BE2C (cell line): ENCODE results near the gene CLCN2. TPM values are rescaled to one million over a fixed set of nuclear protein-coding genes. Genes with fewer than 3 reads are reported as not detected.

Experiments
- DNase-seq: peaks from one replicate; pipeline ENCODE4 v3.0.0-alpha.2; 2020
- H3K27me3 ChIP-seq: fragments of 250-450 bp; sonication (Bioruptor Pico); 2 replicates; pipeline ENCODE4 v1.5.1; 2020; ENCODE audit warnings: mild to moderate bottlenecking
- H3K36me3 ChIP-seq: fragments of 250-450 bp; sonication (Bioruptor Pico); 2 replicates; pipeline ENCODE4 v1.5.1; 2020; ENCODE audit warnings: mild to moderate bottlenecking
- H3K4me1 ChIP-seq: fragments of 250-450 bp; sonication (Bioruptor Pico); 2 replicates; pipeline ENCODE4 v1.5.1; 2020
- H3K4me3 ChIP-seq: 2 replicates; pipeline ENCODE4 v1.5.1; 2011; ENCODE audit warnings: low read depth, low read length
- H3K9me3 ChIP-seq: fragments of 250-450 bp; sonication (Bioruptor Pico); 2 replicates; pipeline ENCODE4 v1.5.1; 2020
- polyA plus RNA-seq: library from polyadenylated mRNA; unstranded; fragments of >200 nt; gene quantifications from one replicate; pipeline ENCODE4 v1.2.1, GENCODE V29; 2012; ENCODE audit warnings: low read depth, missing spikeins; ENCODE audit not compliant: insufficient read length, insufficient read depth
- TF ChIP-seq, protein P1 (sequence below): IDR thresholded peaks from 2 replicates; pipeline ENCODE4 v1.5.1; 2012; ENCODE audit warnings: mild to moderate bottlenecking, low read depth, low read length

The CLCN2 gene
- 12.2 TPM for polyA plus RNA-seq

DNA sequence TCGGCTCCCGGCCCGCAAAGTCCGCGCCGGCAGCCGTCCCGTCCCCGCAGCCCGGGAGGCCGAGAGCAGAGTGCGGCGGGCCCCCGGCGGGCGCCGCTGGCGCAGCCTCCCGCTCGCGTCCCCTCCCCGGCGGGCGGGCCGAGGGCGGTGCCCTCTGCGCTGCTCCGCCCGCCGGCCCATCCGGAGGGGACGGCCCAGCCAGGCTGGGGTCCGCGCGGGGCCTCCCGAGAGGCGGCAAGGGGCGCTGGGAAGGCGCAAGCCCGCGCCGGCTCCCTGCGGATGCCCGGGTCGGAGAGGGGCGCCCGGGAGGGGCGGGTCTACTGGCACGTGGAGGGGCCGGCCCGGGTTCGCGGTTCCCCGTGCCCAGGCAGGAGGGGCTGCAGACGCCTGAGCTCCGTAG lies at the start of gene CLCN2, which contains the start of gene POLR2H:
Gene CLCN2 (minus strand): TSS at position 74 of the 400 bp plus-strand sequence. CDS start 126 bp downstream, outside the sequence.
Gene POLR2H (plus strand): TSS at position 179 of the 400 bp plus-strand sequence. CDS start 1,783 bp downstream, outside the sequence.
- TF ChIP-seq, protein P1, sequence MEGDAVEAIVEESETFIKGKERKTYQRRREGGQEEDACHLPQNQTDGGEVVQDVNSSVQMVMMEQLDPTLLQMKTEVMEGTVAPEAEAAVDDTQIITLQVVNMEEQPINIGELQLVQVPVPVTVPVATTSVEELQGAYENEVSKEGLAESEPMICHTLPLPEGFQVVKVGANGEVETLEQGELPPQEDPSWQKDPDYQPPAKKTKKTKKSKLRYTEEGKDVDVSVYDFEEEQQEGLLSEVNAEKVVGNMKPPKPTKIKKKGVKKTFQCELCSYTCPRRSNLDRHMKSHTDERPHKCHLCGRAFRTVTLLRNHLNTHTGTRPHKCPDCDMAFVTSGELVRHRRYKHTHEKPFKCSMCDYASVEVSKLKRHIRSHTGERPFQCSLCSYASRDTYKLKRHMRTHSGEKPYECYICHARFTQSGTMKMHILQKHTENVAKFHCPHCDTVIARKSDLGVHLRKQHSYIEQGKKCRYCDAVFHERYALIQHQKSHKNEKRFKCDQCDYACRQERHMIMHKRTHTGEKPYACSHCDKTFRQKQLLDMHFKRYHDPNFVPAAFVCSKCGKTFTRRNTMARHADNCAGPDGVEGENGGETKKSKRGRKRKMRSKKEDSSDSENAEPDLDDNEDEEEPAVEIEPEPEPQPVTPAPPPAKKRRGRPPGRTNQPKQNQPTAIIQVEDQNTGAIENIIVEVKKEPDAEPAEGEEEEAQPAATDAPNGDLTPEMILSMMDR = no peak
- Histone ChIP-seq H3K4me3 (peak within 1 kb of the TSS; percentile 86), H3K4me1 (no peaks in the 10 kb centered on the region), H3K27me3 (no peaks in the 10 kb centered on the region), H3K9me3 (no peaks in the 10 kb centered on the region), H3K36me3 (peaks cover 13% of the 10 kb centered on the region)
- DNase-seq = peak; percentile 81

DNA sequence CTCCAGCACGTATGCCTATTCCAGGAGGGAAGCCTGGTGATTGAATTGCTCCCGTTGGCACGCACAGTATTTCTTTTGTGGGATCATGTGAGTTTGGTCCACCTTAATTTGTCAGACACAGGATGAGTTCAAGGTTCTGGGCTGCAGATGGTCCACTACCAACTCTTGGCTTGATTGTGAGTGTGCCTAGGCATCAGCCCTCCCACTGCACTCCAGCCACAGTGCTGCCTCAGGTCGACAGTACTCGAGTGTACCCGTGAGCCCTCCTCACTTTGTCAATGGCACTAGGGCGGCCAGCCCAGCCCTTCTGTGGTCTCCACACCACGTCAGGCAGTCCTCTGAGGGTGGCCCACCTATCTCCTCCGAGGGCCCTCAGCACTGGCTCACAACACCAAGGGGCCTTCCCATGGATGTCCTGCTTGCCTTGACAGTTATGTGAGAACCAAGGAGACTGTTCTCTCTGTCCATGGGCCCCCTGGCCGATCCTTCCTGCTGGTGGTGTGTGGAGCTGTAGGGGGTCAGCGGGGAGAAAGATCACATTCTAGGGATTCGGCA lies 48.6 kb upstream of the CLCN2 start:
- no peaks in the 10 kb centered on the region for H3K27me3 ChIP-seq
- DNase-seq = no peak
- TF ChIP-seq, protein P1 = no peak
- no peaks in the 10 kb centered on the region for H3K36me3 ChIP-seq
- no peaks in the 10 kb centered on the region for H3K4me1 ChIP-seq
- H3K9me3 ChIP-seq = no peaks in the 10 kb centered on the region
- no peak overlapping the region for H3K4me3 ChIP-seq

DNA sequence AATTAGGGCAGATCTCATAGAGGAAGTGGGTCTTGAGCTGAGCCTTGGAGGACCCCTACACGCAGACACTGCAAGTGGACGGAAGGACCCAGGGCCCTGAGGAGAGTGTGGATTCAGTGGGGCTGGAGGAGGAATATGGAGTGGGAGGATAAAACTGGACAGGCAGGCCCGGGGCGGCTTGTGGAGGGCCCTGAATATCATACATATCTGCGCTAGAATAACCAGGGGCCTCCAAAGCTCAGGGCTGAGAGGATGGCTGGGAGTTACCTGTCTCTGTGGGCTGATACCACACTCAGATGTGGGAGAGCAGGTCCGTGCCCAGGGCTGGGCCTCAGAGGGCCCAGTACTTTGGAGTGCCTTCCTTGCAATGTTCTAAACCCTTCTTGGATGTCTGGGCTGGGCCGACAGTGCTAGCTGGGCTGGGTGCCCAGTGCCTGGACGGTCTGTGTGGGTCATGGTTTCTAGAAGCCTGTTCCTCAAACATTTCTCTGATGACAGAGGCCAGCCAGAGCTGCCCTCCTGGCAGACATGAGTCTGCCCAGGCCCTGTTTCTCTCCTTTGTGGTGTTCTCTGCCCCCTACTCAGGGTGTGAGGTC lies 48.0 kb upstream of the CLCN2 start:
- Histone ChIP-seq H3K4me3 (no peak overlapping the region), H3K36me3 (no peaks in the 10 kb centered on the region), H3K4me1 (no peaks in the 10 kb centered on the region), H3K9me3 (no peaks in the 10 kb centered on the region), H3K27me3 (no peaks in the 10 kb centered on the region)
- TF ChIP-seq, protein P1 = no peak
- no peak for DNase-seq

DNA sequence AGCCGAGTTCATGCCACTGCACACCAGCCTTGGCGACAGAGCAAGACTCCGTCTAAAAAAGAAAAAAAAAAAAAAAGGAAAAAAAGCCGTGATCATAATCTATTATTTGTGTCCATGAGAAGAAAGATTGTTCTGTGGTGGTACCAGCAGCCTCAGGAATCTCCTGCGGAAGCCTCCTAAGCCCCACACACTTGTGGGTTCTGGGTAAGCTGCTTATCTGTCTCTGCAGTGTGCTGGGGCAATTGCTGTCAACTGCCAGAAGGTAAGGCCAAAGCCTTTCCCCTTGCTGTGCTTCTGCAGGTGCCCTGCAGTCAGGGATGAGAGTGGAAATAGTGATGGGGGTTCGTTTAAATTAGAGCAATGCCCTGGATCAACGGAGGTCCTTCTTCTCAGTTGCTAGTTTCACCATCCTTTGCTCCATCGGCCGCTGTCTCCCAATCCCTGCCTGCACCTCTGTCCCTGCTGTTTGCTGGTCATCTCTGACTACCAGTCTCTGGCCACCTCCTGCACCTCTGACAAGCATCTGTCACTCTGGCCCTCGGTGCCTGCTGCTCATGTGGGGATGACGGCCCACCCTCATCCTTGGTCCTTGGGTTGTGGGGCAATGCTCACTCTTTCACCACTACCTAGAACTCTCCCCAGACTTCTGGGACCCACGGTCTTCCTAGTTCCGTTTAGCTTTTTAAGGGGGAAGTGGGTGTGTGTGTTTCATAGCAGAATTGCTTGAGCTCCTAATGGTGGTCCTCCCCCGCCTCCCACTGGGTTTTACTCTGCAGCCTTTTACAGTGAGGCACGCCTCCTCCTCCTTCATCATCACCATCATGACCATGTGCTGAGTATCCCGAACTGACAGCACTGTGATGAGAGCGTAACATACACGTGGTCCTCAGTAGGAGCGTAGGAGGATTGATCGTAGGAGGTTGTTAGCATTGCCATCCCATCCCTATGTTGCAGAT lies 43.9 kb upstream of the CLCN2 start:
- TF ChIP-seq, protein P1 = no peak

DNA sequence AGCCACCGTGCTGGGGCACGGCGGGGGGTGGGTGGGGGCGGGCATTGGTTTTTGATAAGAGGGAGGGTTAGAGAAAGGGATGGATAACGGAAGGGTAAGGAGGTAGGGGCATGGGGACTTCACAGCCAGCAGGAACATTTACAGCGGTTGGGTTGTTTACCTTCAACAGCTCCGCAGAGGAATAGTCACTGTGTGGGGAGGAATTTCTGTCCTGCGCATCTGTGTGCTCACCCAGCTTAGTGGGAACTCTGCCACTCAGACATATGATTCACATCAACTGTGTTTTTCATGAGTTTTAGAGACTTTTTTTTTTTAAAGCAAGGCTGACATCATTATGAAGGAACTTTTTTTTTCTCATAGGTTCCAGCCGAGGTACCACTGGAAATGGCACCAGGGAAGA lies 38.0 kb upstream of the CLCN2 start:
- TF ChIP-seq, protein P1 = no peak

More for the DNA sequence above, 43.9 kb upstream of the CLCN2 start:
- Histone ChIP-seq H3K36me3 (no peaks in the 10 kb centered on the region), H3K9me3 (no peaks in the 10 kb centered on the region), H3K4me1 (no peaks in the 10 kb centered on the region), H3K27me3 (peaks cover 11% of the 10 kb centered on the region), H3K4me3 (no peak overlapping the region)
- DNase-seq = no peak

More for the DNA sequence above, 38.0 kb upstream of the CLCN2 start:
- Histone ChIP-seq H3K36me3 (no peaks in the 10 kb centered on the region), H3K4me1 (no peaks in the 10 kb centered on the region), H3K4me3 (no peak overlapping the region), H3K9me3 (no peaks in the 10 kb centered on the region), H3K27me3 (peaks cover 36% of the 10 kb centered on the region)
- DNase-seq = no peak
